Amniotic stem cell (primary cell): ENCODE measurements around the gene NKIRAS2.

Experiments
- DNase-seq: peaks from one replicate; lab custom pipeline; 2025; lab: John Stamatoyannopoulos, UW

The NKIRAS2 gene

GRCh38 chr17:42027590-42027889, 7.7 kb downstream of the NKIRAS2 start:
- no peak for DNase-seq

- DNase-seq, result no peak
Measured at GRCh38 chr17:42027961-42028790, 8.3 kb downstream of the NKIRAS2 start.

DNA sequence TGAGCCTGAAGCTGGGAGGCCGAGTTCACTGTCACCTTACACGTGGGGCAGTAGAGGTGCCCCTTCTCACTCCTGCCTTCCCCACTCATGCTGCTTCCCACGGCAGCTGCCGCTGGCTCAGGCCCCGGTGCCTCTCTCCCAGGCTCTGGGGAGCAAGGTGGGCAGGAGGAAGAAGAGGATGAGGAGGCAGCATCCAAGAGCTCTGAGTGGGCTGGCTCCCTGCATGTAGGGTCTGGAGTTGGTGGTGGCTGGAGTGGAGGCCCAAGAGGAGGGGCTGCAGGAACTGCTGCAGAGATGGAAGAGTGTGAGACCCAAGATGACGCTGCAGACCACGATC, 8.9 kb downstream of the NKIRAS2 start:
- DNase-seq, result no peak

- DNase-seq, result no peak
Measured at GRCh38 chr17:42031584-42031983, 11.7 kb downstream of the NKIRAS2 start.

GRCh38 chr17:42034059-42034458, 14.2 kb downstream of the NKIRAS2 start:
- DNase-seq, result no peak

GRCh38 chr17:42038221-42038973, 18.5 kb downstream of the NKIRAS2 start:
- DNase-seq, result no peak

DNA sequence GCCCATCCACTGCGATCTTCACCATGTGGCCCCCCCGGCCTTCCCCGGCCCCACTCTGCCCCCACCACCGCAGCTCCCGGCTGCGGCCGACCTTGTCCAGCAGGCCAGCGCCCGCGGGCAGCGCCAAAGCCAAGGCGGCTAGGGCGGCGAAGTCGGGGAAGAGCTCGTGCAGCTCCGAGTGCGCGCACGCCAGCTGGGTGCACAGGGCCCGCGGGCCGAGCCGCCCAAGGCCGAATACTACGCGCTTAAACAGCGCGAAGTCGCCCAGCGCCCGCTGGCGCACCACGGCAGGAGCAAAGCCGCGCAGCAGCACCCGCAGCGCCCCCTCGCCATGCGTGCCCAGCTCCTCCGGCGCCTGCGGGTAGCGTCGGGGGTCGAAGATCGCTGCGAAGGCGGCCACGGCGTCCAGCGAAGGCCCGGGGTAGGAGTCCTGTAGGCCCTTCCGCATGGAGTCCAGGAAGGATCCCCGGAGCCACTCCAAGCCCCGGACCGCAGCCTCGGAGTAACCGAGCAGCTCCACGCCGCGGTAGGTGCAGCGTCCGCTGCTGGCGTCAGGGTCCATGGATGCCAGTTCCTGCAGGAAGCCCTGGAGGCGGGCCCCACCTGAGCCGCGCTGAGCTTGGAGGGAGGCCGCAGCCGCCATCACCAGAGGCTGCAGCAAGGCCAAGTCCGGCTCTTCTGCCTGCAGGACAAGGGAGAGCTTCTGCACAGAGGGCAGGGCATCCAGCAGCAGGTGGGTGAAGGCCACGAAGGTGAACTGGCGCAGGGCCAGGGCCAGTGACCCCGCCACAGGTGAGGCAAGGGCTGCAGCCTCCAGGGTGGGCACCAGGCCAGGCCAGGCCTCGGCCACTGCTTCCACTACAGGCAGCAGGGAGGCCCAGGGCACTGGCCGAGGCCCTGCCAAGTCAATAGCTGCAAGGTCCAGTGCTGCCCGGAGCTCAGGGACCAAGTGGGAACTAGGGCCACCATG, 20.2 kb downstream of the NKIRAS2 start:
- no peak for DNase-seq

DNA sequence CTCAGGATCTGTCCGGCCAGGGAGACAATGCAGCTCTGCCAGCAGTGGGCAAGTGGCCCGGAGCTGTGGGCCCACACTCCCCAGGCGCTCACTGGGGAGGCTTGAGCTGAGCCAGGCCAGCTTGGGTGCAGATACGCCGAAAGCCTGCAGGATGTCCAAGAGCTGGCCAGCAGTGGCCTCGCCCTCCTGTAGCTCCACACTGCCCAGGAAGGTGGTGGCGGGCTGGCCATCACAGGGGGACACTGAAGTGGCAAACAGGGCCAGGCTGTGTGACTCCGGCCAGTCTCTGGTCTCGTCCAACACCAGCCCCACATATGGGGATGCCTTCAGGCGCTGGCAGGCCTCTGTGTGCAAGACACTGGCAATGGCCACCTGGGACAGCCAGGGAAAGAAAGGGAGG, 20.9 kb downstream of the NKIRAS2 start:
- DNase-seq, result no peak

DNA sequence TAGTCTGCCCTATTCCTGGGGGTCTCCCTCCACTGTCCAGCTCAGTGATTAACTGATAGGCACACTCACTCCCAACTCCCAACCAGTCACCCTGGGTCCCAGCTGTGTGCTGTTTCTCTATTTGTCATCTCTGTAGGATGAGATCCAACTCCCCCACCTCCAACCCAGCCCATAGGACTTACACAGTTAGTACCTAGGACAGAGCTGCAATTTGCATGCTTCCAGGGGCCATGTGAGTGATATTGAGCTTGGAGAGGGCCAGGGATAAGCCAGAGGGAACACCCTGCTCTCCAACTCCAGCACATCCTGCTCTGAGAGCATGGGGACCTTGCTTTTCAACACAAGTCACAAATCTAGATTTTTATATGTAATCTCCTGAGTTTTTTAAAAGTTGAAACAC, 21.7 kb downstream of the NKIRAS2 start:
- no peak for DNase-seq

DNA sequence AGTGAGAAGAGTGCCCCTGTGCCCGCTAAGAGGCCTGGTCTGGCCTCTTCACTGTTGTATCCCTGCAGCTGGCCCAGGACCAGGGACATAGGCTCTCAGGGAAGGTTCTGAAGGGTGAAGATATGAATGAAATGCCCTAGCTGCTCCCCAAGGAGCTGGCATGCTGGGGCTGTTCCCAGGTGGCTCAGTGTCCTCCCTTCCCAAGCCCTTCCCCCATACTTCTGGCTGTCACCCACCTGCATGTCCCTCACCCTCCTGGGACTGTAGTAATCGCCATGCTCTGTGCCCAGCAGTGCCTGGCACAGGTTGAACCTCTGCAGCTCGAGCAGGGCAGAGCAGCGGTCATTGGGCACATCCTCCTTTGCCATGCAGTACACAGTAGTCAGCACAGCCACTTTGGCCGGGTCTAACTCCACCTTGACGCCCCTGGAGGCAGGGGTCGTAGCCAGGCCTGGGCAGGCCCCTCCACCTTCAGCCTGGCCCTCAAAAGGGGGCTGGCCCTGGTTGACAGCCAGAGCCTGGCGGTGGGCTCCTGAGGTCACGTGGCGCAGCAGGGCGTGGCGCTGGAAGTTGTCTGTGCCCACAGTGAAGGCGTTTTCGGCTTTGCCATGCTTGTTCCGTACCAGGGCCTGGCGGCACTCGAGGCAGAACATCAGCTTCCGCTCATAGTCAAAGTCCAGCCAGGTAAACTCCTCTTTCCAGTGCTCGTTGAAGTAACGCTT, 22.9 kb downstream of the NKIRAS2 start:
- DNase-seq, result no peak

DNA sequence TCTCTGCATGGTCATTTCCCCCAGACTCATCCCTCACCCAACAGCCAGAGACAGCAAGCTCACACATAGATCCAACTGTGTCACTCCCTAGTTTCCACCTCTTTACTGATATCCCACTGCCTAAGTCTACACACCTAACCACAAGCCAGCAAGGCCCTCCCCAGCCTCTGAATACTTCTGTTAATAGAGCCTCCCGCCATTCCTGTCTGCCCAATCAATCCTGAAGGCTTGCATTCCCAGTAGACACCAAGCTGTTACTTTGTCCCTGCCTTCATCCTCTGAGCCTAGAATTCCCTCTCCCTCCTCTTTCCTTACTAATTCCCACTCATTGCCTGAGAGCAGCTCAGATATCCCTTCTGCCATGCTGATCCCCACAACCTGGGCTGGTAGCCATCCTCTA, 25.8 kb downstream of the NKIRAS2 start:
- DNase-seq, result no peak

- DNase-seq, result no peak
Measured at GRCh38 chr17:42047343-42047742, 27.5 kb downstream of the NKIRAS2 start.

DNA sequence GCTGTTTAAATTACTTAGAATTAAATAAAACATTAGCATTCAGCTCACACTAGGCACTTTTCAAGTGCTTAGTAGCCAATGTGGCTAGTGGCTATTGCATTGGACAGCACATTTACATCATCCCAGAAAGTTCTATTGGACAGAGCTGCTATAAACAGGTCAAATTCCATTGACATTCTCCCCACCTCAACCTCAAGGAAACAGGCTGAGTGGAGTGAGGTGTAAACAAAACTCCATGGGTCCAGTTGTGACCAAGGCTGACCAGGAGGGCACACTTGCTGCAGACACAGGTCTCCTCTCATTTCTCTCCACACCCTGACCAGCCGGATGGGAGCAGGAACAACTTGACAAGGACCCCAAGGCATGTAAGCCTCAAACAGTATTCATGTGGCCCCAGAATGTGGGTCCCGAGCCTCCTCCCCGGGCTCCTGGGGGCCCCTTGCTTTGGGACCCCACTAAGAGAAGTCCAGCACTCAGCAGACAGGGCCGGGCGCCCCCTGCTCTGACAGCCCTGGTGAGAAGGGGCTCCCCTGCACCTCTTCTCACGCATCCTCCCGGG, 30.0 kb downstream of the NKIRAS2 start:
- DNase-seq, result no peak

- no peak for DNase-seq
Measured at GRCh38 chr17:42050393-42051012, 30.6 kb downstream of the NKIRAS2 start, which contains the start of gene C17orf113. C17orf113 (minus strand) TSS chr17:42050601; CDS start chr17:42043376, 7,225 bp downstream.

DNA sequence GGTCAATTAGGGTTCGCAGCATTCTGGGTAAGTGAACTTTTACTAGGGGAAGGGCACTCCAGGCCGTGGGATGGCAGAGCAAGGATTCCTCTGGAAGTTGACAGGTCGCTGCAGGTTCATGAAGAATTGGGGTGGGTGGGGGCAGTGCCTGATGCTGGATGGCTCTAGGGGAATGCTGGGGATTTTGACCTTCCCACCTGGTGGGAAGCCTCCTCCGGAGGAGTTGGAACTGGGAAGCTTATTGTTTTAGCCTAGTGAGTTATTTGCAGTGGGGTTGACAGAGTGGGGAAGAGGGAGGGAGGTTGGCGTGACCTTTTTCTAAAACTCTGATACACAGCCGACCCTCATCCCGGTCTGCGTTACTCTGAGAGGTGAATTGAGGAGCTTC, 31.1 kb downstream of the NKIRAS2 start:
- no peak for DNase-seq

DNA sequence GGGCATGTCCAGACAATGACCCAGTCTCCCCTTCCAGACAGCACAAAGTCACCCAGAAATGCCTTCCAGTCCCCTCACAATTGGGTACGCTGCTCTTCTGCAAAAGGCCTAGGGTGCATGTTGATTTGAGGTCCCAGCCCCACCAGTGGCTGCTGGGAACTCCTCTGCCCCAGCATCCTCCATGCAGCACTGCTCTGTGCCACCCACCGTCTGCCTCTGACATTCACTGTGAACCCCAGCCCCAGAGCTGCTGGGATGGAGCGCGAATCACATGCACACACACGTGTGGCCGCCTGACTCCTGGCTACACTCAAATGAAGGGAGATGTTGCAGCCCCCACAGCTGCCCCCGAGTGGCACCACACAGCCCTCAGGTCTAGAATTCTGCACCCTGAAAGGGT, 31.8 kb downstream of the NKIRAS2 start:
- no peak for DNase-seq

DNA sequence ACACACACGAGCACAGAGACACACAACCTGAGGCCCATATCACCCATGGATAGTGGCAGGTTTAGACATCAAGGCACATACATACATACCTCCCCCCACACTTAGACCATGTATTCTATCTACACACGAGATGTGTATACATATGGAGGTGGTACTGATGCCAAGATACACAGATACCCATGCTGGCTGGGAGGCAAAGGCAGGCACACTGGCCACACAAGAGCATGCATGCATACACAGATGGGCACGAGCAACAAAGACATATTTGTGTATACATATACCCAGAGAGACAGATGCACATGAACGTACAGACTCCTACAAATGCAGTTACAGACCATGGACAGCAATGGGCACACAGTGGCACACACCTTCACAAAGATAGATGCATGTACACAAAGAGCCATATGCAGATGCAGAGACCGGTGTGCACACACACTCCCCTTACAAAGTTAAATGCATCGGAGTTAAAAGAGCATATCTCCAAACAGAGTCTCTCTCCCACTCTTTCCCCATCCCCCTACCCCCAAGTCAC, 32.5 kb downstream of the NKIRAS2 start:
- DNase-seq, result no peak

DNA sequence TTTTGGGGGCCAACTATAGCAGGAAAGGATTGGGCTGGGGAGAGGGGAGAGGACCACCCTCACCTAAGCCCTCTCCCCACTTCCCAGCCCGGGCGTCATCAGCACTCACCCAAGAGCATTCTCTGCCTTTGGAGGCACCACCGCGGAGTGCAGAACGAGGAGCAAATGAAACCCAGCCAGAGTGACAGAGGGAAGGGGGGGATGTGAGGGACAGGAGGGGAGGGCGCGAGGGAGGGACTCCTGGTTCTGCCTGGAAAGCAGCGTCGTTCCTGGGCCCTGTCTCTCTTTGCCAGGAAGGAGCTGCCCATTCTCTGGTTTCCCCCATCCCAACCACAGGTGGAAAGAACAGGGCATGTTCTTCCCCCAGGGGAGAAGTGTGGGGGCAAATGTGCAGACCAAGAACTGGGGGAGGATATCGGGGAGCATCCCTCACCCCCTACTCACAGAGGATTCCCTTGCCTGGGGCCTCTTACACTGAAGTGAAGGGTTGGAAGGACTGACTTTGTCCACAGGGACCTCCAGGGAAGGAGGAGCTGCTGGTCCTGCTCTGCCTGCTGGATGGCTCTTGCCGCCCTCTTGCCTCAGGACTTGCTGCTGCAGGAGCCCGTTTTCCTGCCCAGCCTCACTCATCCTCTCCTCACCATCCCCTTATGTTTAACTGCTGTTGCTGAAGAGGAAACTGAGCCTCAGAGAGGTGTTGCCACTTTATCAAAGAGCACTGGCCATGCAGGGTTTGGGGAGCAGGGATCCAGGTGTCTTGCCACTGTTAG, 34.0 kb downstream of the NKIRAS2 start:
- no peak for DNase-seq

- no peak for DNase-seq
Measured at GRCh38 chr17:42055027-42055426, 35.1 kb downstream of the NKIRAS2 start.

DNA sequence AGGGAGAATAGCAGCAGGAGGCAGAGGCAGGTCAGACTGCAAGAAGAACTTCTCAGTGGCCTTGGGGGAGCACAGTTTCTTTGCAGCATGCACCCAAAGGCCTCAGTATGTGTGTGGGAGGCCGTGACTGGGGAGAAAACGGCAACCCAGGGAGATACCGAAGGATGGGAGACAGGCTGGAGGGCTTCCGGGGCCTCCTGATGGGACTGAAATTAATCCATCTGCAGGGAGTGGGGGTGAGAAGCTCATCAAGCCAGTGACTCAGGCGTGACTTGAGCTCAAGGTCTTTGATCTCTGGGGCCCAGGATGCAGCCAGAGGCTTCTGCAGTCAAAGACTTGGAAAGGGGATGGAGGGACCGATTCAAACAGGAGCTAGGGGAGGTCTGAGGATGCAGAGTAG, 35.6 kb downstream of the NKIRAS2 start:
- no peak for DNase-seq
